Tibial nerve (tissue), 4 donors: ENCODE results near the gene MAST1.
A peak's percentile ranks its signal among the peaks of the same experiment; 100 is the strongest.

Experiments
- EP300 ChIP-seq, 2 donors: sonication (generic); formaldehyde crosslinking; IDR thresholded peaks; one replicate each; pipeline ENCODE4 v1.6.1; 2017; ENCODE audit warnings: antibody characterized with exemption in 2 of 2, mild to moderate bottlenecking in 1 of 2
- POLR2A ChIP-seq, 2 donors: fragments of 450-650 bp; IDR thresholded peaks; one replicate each; pipeline ENCODE4 v1.6.1; 2017; ENCODE audit warnings: antibody characterized with exemption in 2 of 2, mild to moderate bottlenecking in 2 of 2, moderate library complexity in 2 of 2
- TF ChIP-seq, protein P1 (sequence below), 5 experiments: fragments of 200-600 bp in 3 of 5; fragments of 450-650 bp in 2 of 5; sonication (generic) in 3 of 5; IDR thresholded peaks; one replicate each; pipeline ENCODE4 v1.5.1; 2016 to 2019; ENCODE audit warnings: antibody characterized with exemption in 5 of 5, mild to moderate bottlenecking in 3 of 5, moderate library complexity in 2 of 5

DNA sequence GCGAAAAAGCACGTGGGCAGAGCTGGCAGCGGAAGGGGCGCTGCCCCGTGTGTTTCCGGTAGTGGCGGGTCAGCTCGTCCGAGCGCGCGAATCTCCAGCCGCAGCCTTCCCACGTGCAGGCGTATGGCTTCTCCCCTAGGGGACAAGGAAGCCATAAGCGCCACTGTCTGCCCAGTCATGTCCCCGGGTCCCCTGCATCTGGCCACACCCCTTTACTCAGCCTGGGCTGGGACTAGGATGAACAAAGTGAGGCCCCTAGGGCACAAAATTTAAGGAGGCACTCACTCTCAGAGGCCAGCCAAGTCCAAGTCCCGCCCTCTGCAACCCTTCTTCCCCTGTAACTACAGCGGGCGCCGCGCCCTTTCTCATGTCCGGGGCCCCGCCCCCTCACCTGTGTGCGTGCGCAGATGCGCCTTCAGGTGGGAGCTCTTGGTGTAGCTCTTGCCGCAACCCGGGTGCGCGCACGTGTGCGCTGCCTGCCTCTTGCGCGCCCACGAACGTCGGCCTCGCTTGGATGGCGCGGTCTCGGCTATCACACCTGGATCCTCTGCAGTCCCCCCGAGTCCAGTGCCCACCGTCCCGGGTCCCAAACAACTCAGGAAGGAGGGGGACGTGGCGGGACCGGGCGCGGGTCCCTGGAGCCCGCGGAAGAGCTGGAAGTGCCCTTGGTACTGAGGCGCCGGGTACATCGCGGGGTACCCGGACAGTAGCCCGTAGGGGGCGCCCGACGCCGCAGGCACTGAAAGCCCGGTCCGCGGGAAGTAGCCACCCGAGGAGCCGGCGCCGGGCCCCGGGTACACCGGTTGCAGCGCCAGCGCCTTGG lies 46.8 kb downstream of the MAST1 start:
- TF ChIP-seq, protein P1, sequence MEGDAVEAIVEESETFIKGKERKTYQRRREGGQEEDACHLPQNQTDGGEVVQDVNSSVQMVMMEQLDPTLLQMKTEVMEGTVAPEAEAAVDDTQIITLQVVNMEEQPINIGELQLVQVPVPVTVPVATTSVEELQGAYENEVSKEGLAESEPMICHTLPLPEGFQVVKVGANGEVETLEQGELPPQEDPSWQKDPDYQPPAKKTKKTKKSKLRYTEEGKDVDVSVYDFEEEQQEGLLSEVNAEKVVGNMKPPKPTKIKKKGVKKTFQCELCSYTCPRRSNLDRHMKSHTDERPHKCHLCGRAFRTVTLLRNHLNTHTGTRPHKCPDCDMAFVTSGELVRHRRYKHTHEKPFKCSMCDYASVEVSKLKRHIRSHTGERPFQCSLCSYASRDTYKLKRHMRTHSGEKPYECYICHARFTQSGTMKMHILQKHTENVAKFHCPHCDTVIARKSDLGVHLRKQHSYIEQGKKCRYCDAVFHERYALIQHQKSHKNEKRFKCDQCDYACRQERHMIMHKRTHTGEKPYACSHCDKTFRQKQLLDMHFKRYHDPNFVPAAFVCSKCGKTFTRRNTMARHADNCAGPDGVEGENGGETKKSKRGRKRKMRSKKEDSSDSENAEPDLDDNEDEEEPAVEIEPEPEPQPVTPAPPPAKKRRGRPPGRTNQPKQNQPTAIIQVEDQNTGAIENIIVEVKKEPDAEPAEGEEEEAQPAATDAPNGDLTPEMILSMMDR (IDR thresholded peaks at IDR 0.05): peak; percentile 46 to 69 (median 55)
- TF ChIP-seq POLR2A (IDR thresholded peaks at IDR 0.05): no peak
- TF ChIP-seq EP300 (IDR thresholded peaks at IDR 0.05): no peak
